Astrocyte (in vitro differentiated cells and primary cell): ENCODE results near the gene ALG6.

Source experiments
- EZH2 ChIP-seq: IDR thresholded peaks from 2 replicates; pipeline ENCODE4 v1.6.1; 2012; ENCODE audit warnings: mild to moderate bottlenecking, low read length, inconsistent platforms; ENCODE audit not compliant: insufficient read depth
- TF ChIP-seq, protein P1 (sequence below): IDR thresholded peaks from 2 replicates; pipeline ENCODE4 v1.5.1; 2011; ENCODE audit warnings: low read depth, mild to moderate bottlenecking, inconsistent platforms, low read length, moderate library complexity; ENCODE audit not compliant: insufficient read depth

DNA sequence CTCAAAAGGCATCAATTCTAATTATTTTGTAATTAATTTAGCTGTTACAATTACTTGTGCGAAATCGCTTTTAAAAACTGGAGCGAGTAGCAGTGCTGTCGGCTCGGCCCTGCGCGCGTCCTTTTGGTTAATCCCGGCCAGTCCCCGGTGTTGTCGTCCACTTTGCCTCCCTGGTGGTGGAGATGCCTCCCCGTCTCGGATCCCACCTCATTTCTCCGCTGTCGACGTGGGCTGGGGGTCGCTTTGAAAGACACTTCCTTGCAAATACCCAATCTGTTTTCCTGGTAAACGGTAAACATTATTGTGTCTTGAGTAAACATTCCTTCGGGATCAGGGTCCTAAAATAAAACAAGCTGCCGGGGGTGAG lies 41.3 kb upstream of the ALG6 start:
- peak; percentile 33 for TF ChIP-seq EZH2
- TF ChIP-seq, protein P1, sequence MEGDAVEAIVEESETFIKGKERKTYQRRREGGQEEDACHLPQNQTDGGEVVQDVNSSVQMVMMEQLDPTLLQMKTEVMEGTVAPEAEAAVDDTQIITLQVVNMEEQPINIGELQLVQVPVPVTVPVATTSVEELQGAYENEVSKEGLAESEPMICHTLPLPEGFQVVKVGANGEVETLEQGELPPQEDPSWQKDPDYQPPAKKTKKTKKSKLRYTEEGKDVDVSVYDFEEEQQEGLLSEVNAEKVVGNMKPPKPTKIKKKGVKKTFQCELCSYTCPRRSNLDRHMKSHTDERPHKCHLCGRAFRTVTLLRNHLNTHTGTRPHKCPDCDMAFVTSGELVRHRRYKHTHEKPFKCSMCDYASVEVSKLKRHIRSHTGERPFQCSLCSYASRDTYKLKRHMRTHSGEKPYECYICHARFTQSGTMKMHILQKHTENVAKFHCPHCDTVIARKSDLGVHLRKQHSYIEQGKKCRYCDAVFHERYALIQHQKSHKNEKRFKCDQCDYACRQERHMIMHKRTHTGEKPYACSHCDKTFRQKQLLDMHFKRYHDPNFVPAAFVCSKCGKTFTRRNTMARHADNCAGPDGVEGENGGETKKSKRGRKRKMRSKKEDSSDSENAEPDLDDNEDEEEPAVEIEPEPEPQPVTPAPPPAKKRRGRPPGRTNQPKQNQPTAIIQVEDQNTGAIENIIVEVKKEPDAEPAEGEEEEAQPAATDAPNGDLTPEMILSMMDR, result no peak
